GM12878 (cell line): ENCODE data around the gene FAM193B. TPM values are rescaled to one million over a fixed set of nuclear protein-coding genes. Genes with fewer than 3 reads are reported as not detected.
A peak's percentile ranks its signal among the peaks of the same experiment; 100 is the strongest.

Source experiments
- BCL11A ChIP-seq: IDR thresholded peaks from 2 replicates; pipeline ENCODE4 v1.6.1; 2011; ENCODE audit warnings: low read depth, low read length
- BRCA1 ChIP-seq: IDR thresholded peaks from 2 replicates; pipeline ENCODE4 v1.6.1; 2011; ENCODE audit warnings: low read depth, low read length, improper control_type of control experiment
- ETV6 ChIP-seq, 2 experiments: fragments of 450-650 bp in 1 of 2; IDR thresholded peaks in 1 of 2; conservative IDR thresholded peaks in 1 of 2; 2 replicates each; pipeline ENCODE4 v1.6.1; 2014; ENCODE audit warnings: antibody characterized with exemption in 1 of 2, borderline replicate concordance in 1 of 2, low read depth in 1 of 2, mild to moderate bottlenecking in 1 of 2, moderate library complexity in 1 of 2
- IKZF2 ChIP-seq, 2 experiments: fragments of 450-650 bp; IDR thresholded peaks; 2 replicates each; pipeline ENCODE4 v1.6.1; 2017; ENCODE audit warnings: mild to moderate bottlenecking in 2 of 2, moderate library complexity in 2 of 2
- KAT2A ChIP-seq: conservative IDR thresholded peaks from 2 replicates; pipeline ENCODE4 v1.6.1; 2011; ENCODE audit warnings: low read depth, low read length; ENCODE audit not compliant: control insufficient read depth
- KDM1A ChIP-seq: fragments of 200-600 bp; sonication (generic); IDR thresholded peaks from 2 replicates; pipeline ENCODE4 v1.6.1; 2016; ENCODE audit warnings: borderline replicate concordance
- LARP7 ChIP-seq: fragments of 450-650 bp; IDR thresholded peaks from 2 replicates; pipeline ENCODE4 v1.6.1; 2017; ENCODE audit warnings: mild to moderate bottlenecking
- NFXL1 ChIP-seq: fragments of 450-650 bp; IDR thresholded peaks from 2 replicates; pipeline ENCODE4 v1.6.1; 2017; ENCODE audit warnings: antibody characterized with exemption, mild to moderate bottlenecking, borderline replicate concordance
- RAD51 ChIP-seq: fragments of 450-650 bp; IDR thresholded peaks from 2 replicates; pipeline ENCODE4 v1.6.1; 2016; ENCODE audit warnings: moderate library complexity, mild to moderate bottlenecking, inconsistent platforms
- RUNX3 ChIP-seq: IDR thresholded peaks from 2 replicates; pipeline ENCODE4 v1.6.1; 2012; ENCODE audit warnings: low read length, inconsistent platforms
- SUPT20H ChIP-seq: IDR thresholded peaks from 2 replicates; pipeline ENCODE4 v1.6.1; 2011; ENCODE audit warnings: low read depth, mild to moderate bottlenecking, low read length, moderate library complexity, borderline replicate concordance; ENCODE audit not compliant: control insufficient read depth
- polyA plus RNA-seq, 11 experiments: library from polyadenylated mRNA; depleted of rRNA in 4 of 11; unstranded in 6 of 11; stranded (reverse) in 5 of 11; fragments of >200 nt; fragmentation: Nextera tagmentation in 4 of 11; fragmentation: Illumina TruSeq in 1 of 11; extraction: Ambion mirVana in 4 of 11; extraction: Trizol in 1 of 11; gene quantifications; 1 replicate in 1 of 11; 2 replicates in 10 of 11; pipeline versions ENCODE4 v1.2.1 to v1.2.3, GENCODE V29; 2011 to 2016; ENCODE audit warnings: inconsistent platforms in 2 of 11, missing spikeins in 2 of 11, low read depth in 1 of 11
- total RNA-seq, 4 experiments: library from RNA; depleted of rRNA in 3 of 4; stranded (reverse); fragments of >200 nt in 3 of 4; fragmentation: Illumina TruSeq in 1 of 4; extraction: Trizol in 1 of 4; gene quantifications; 2 replicates each; pipeline versions ENCODE4 v1.2.1 to v1.2.3, GENCODE V29; 2013 to 2021
- TF ChIP-seq, protein P1 (sequence below): fragments of 450-650 bp; IDR thresholded peaks from 2 replicates; pipeline ENCODE4 v1.6.1; 2018; ENCODE audit warnings: mild to moderate bottlenecking, low read depth, moderate library complexity; ENCODE audit not compliant: partially characterized antibody
- TF ChIP-seq, protein P2 (sequence below): fragments of 450-650 bp; IDR thresholded peaks from 2 replicates; pipeline ENCODE4 v1.6.1; 2017; ENCODE audit warnings: borderline replicate concordance
- TF ChIP-seq, protein P3 (sequence below): fragments of 450-650 bp; IDR thresholded peaks from 2 replicates; pipeline ENCODE4 v1.6.1; 2017; ENCODE audit warnings: antibody characterized with exemption, mild to moderate bottlenecking, moderate library complexity
- TF ChIP-seq, protein P4 (sequence below): fragments of 450-650 bp; IDR thresholded peaks from 2 replicates; pipeline ENCODE4 v1.6.1; 2014; ENCODE audit warnings: mild to moderate bottlenecking
- TF ChIP-seq, protein P5 (sequence below): fragments of 150-350 bp; IDR thresholded peaks from 2 replicates; pipeline ENCODE4 v1.6.1; 2014; ENCODE audit warnings: mild to moderate bottlenecking, low read depth, low read length

Gene FAM193B
- total and polyA plus RNA-seq, 10 of the 15 experiments (the other 5 are each of a cell fraction or from before 2014, with no cell fraction given), result 3.3 to 47.0 (median 25.1) TPM

DNA sequence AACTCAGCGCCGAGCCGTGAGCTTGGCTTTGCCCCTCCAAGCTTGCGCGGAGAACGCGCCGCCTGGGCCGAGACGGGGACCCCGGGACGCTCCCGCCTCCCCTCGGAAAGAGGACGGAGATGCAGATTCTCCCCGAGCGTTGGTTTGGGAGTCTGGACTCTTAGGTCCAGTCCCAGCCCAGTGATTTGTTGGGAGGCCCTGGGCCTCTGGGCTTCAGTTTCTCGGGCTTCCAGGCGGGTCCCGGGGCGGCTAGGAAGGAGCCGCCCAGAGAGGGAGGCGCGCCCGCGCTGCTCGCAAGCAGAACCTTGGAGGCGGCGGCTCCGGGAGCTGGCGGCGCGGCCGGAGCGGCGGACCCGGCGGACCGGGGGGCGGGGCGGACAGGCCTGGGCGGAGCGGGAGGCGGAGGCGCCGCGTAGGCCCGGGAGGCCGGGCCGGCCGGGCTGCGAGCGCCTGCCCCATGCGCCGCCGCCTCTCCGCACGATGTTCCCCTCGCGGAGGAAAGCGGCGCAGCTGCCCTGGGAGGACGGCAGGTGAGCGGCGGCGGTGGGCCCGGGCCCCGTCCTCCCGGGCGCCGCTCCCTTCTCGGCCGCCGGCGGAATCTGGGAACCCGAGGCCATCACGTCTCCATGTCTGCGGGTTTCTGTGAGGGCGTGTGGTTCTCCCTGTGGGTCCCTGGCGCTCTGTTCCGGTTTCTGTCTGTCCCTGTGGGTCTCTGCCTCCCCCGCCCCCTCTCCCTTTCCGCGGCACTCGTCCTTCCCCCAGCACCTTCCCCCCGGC lies 45.6 kb upstream of the FAM193B start, which contains the start of gene B4GALT7 (continued):
- peak in 1 of 2 experiments; percentile 48; a peak in 1 of 4 replicates for TF ChIP-seq ETV6 (conservative IDR thresholded peaks at IDR 0.05 in 1 of 2, IDR thresholded peaks at IDR 0.05 in 1 of 2; ENCODE audit: borderline replicate concordance in 1 of 2, low read depth in 1 of 2)
- no peak for TF ChIP-seq BCL11A
- TF ChIP-seq, protein P1, sequence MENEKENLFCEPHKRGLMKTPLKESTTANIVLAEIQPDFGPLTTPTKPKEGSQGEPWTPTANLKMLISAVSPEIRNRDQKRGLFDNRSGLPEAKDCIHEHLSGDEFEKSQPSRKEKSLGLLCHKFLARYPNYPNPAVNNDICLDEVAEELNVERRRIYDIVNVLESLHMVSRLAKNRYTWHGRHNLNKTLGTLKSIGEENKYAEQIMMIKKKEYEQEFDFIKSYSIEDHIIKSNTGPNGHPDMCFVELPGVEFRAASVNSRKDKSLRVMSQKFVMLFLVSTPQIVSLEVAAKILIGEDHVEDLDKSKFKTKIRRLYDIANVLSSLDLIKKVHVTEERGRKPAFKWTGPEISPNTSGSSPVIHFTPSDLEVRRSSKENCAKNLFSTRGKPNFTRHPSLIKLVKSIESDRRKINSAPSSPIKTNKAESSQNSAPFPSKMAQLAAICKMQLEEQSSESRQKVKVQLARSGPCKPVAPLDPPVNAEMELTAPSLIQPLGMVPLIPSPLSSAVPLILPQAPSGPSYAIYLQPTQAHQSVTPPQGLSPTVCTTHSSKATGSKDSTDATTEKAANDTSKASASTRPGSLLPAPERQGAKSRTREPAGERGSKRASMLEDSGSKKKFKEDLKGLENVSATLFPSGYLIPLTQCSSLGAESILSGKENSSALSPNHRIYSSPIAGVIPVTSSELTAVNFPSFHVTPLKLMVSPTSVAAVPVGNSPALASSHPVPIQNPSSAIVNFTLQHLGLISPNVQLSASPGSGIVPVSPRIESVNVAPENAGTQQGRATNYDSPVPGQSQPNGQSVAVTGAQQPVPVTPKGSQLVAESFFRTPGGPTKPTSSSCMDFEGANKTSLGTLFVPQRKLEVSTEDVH, result no peak
- TF ChIP-seq RUNX3, result peak; percentile 51; the same call in 1 of the 2 replicates
- TF ChIP-seq KDM1A, result no peak
- TF ChIP-seq LARP7, result peak; percentile 78; the same call in 1 of the 2 replicates
- TF ChIP-seq BRCA1, result no peak
- TF ChIP-seq, protein P2, sequence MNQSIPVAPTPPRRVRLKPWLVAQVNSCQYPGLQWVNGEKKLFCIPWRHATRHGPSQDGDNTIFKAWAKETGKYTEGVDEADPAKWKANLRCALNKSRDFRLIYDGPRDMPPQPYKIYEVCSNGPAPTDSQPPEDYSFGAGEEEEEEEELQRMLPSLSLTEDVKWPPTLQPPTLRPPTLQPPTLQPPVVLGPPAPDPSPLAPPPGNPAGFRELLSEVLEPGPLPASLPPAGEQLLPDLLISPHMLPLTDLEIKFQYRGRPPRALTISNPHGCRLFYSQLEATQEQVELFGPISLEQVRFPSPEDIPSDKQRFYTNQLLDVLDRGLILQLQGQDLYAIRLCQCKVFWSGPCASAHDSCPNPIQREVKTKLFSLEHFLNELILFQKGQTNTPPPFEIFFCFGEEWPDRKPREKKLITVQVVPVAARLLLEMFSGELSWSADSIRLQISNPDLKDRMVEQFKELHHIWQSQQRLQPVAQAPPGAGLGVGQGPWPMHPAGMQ, result no peak
- TF ChIP-seq KAT2A, result no peak
- TF ChIP-seq, protein P3, sequence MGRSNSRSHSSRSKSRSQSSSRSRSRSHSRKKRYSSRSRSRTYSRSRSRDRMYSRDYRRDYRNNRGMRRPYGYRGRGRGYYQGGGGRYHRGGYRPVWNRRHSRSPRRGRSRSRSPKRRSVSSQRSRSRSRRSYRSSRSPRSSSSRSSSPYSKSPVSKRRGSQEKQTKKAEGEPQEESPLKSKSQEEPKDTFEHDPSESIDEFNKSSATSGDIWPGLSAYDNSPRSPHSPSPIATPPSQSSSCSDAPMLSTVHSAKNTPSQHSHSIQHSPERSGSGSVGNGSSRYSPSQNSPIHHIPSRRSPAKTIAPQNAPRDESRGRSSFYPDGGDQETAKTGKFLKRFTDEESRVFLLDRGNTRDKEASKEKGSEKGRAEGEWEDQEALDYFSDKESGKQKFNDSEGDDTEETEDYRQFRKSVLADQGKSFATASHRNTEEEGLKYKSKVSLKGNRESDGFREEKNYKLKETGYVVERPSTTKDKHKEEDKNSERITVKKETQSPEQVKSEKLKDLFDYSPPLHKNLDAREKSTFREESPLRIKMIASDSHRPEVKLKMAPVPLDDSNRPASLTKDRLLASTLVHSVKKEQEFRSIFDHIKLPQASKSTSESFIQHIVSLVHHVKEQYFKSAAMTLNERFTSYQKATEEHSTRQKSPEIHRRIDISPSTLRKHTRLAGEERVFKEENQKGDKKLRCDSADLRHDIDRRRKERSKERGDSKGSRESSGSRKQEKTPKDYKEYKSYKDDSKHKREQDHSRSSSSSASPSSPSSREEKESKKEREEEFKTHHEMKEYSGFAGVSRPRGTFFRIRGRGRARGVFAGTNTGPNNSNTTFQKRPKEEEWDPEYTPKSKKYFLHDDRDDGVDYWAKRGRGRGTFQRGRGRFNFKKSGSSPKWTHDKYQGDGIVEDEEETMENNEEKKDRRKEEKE, result 0 out of 2 replicates have a peak, but pooled peaks have one; percentile 55
- TF ChIP-seq RAD51, result no peak
- TF ChIP-seq, protein P4, sequence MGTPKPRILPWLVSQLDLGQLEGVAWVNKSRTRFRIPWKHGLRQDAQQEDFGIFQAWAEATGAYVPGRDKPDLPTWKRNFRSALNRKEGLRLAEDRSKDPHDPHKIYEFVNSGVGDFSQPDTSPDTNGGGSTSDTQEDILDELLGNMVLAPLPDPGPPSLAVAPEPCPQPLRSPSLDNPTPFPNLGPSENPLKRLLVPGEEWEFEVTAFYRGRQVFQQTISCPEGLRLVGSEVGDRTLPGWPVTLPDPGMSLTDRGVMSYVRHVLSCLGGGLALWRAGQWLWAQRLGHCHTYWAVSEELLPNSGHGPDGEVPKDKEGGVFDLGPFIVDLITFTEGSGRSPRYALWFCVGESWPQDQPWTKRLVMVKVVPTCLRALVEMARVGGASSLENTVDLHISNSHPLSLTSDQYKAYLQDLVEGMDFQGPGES, result peak; percentile 48; the same call in 1 of the 2 replicates
- TF ChIP-seq SUPT20H, result no peak
- 0 out of 4 replicates have a peak, but pooled peaks of 1 of the 2 experiments have one; percentile 8 for TF ChIP-seq IKZF2 (IDR thresholded peaks at IDR 0.05)
- TF ChIP-seq, protein P5, sequence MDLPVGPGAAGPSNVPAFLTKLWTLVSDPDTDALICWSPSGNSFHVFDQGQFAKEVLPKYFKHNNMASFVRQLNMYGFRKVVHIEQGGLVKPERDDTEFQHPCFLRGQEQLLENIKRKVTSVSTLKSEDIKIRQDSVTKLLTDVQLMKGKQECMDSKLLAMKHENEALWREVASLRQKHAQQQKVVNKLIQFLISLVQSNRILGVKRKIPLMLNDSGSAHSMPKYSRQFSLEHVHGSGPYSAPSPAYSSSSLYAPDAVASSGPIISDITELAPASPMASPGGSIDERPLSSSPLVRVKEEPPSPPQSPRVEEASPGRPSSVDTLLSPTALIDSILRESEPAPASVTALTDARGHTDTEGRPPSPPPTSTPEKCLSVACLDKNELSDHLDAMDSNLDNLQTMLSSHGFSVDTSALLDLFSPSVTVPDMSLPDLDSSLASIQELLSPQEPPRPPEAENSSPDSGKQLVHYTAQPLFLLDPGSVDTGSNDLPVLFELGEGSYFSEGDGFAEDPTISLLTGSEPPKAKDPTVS, result no peak
- no peak for TF ChIP-seq NFXL1
